T-helper 2 cell (primary cell): ENCODE results near the gene GPR68.
A peak's percentile ranks its signal among the peaks of the same experiment; 100 is the strongest.
"Not testable (repeated sequence)": the region's sequence is repeated elsewhere in the genome, so short reads cannot be mapped to it uniquely, and the experiment has no call there.

Experiments
- DNase-seq, 5 experiments: peaks; one replicate each; pipeline versions ENCODE4 v3.0.0 to v3.0.0-alpha.2; 2012 to 2022

Gene GPR68

DNA sequence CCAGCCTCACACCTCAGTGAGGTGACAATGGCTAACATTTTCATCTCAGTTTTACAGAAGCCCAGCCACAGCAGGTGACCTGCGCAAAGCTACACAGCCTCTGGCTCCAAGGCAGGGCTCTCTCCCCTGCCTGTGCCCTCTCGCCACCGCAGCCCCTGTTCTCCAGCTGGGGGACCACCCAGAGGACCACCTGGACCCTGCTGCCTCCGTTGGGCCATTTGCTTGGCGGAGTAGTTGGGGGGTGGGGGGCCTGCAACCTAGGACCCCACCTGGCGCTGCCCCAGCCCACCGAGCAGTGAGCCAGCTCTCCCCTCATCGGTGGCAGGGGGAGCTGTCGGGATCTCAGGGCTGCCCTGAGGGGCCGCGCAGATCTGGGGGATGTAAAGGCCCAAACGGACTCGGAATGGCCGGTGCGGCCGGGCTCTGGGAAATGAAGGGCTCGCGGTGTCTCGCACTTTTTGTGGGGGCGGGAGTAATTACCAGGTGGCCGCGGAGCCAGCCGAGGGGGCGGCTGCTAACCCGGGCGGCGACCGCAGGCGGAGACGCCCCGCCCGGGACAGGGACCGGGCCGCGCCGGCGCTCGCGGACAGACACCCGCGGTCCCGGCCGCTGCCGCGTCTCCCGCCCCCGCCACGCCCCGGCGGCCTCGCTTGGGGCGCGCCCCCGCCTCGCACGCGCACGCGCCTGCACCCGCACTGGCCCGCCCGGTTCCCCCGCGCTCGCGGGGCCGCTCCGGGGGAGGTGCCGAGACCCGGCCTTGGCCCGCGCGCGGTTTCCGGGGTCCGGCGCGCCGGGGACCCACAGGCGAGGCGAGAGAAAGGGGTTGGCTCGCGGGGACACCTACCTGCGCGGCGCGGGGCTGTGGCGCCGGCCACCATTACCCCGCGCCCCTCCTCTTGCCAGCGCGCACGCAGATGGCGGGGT is 8.6 kb upstream of the GPR68 start:
- DNase-seq = peak in 3 of 5 experiments; percentile 35 to 67 (median 56)

DNA sequence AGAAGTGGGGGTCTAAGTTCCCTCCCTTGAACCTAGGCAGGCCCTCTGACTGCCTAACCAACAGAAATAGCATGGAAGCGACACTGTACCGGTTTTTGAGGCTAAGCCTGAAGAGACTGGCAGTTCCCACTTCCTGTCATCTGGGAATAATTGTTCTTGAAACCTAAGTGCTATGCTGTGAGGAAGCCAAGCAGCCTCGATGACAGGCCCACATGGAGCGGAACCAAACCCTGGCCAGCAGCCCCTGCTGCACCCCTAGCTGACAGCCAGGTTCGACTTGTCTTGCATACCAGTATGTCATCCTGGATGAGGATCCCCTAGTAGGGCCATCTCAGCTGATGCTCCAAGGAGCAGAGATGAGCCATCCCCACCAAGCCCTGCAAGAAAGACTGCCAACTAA is 6.4 kb upstream of the GPR68 start:
- no peak for DNase-seq

DNA sequence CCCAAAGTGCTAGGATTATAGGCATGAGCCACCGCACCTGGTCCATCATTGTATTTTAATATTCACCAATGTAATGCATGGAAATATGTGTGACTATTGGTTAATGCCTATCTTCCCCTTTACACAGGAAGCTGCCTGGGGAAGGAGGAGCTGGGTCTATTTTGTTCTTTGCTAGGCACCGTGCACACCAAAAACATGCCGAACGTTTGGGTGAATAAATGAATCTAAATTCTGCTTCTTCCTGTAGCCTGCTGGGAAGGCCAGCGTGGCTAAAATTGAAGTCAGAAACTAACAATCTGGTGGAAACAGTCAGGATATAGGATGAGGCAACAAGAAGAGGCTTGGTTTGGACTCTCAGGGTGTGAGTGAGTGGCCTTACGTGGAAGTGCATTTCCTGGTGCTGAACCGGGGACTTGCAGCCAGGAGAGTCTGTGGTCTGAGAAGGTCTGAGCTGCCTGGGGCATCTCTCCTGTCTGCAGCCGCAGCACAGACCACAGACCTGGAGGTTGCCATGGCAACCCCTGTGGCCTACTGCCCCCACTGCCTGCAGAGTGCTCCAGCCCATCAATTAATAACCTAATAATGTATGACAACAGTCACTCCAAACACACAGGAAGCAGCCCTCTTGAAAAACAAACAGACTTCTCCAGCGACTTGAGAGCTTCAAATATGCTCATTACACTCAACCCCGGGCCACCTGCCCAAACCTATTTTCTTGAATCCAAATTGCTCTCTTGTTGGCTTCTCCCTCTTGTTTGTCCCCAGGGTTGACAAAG is 5.5 kb upstream of the GPR68 start:
- peak in 2 of 5 experiments; percentile 47 to 81 for DNase-seq

DNA sequence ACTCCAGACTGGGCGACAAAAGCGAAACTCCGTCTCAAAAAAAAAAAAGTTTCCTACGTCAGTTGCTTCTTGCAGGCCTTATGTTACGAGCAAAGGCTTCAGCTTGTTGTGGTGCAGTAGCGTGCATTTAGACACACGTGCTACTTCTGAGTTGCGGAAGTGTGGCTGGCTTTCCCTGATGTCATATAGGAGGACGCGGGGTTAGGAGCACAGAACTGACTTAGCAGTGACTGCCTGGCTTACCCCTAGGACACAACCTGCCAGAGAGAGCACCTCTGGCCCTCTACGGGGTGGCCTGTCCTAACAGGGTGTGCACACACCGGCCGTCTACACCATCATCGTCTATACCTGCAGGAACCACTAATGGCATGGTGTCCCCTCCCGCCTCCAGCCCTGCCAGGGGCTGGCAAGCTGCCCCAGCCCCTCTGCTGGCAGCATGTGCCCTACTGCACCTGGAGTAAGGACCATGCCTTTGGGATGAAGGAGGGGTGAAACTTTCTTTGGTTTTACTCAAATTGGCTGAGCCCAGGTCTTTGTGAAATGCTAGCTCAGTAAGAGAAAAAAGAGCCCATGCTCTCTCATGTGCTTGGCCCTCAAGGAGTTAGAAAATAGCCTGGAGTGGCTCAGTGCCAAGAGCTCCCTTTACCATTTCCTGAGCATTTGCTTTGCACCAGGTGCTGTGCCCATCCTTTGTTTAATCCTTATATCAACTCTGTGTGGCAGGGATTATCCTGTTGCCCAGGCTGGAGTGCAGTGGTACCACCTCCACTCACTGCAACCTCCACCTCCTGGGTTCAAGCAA is 1.7 kb upstream of the GPR68 start:
- peak; percentile 43 to 100 (median 79) for DNase-seq

- not testable (repeated sequence) for DNase-seq
These were observed 1.1 kb upstream of the GPR68 start for GRCh38 chr14:91245616-91246015.

GRCh38 chr14:91245029-91245428 is 525 bp upstream of the GPR68 start:
- DNase-seq = peak in 4 of 5 experiments; percentile 48 to 97 (median 76)

DNA sequence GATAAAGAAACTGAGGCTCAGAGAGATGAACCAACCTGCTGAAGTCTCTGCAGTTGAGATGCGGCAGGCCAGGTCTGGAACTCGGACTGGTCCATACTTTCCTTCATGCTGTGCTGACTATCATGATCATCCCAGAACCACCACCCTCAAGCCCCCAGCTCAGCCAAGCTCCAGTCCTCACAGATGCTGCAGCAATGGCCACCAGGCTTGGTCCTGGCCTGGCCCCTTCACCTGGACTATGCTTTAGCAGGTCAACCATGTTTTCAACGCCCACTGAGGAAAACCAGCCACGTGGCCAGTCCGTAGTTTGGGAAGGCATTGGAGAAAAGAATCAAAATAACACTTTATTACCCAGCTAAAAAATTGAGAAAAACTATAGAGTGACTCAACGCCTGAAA is 1.4 kb downstream of the GPR68 start:
- peak in 1 of 5 experiments; percentile 41 for DNase-seq

DNA sequence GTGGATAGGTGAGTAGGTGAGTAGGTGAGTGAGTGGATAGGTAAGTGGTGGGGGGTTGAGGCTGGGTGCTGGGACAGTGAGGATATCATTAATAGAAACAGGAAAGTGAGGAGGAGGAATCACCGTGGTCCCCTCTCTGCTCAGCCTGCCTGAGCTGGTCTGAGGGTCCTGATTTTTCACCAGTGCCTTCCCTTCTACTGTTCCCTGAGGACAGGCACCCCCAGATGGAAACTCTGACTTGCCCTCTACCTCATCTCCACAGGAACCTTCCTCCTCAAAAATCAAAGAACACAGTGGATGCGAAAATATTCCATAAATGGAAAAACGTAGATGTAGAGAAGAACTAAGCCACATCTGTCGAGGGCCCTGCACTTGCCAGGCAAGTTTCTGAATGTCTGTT is 1.9 kb downstream of the GPR68 start:
- no peak for DNase-seq

- DNase-seq = peak in 2 of 5 experiments; percentile 48 to 78
These were observed 2.6 kb downstream of the GPR68 start for GRCh38 chr14:91241863-91242262.

DNA sequence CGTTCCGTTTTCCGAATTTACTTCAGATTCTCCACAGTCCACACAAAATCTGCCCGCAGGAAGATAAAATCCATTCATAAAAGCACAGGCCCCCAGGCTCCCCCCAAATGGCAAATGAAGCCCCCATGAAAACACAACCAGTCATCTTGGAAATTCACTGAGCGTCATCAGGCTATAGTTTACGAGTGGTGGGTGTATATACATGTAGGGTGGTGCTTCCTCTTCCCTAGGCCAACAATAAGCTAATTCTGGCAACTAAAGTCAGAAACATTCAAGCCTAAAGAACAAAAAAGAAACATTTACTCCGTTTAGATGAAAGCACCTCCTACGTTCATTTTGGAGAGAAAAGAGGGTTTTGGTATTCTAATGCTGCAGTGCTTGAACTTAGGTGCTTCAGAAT is 5.8 kb downstream of the GPR68 start:
- no peak for DNase-seq

- DNase-seq = no peak
These were observed 6.4 kb downstream of the GPR68 start for GRCh38 chr14:91238085-91238484.

DNA sequence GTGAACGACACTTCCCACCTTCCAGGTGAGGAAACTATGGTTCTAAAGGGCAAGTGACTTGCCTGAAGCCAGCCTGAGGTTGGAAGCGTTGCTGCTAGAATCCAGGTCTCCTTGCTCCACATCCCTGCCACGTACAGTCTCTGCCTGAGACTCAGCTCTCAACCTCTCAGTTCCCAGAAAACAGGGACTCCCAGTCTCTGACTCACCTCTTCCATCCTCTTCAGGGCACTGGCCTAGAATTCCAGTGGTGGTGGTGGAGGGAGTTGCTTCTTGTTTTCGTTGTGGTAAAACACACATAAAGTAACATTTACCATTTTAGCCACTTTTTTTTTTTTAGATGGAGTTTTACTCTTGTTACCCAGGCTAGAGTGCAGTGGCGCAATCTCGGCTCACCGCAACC is 7.3 kb downstream of the GPR68 start:
- DNase-seq = no peak

DNA sequence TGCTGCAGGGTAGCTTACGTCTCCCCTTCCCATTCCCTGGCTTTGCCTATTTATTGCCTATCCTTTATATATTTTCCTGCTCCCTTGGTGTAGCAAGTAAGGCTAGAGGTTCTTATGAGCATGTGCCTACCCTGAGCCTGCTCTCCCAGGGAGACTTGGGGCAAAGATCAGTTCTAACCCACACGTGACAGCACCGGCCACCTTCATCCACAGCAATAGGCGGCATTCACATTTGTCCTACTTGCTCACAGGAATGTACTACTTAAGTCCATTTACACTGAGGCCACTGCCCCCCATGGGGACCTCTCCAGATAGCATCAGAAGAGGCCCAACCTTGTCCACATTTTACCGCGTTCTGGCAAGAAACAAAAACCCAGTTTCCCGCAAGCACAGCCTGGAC is 8.7 kb downstream of the GPR68 start:
- DNase-seq = no peak

DNA sequence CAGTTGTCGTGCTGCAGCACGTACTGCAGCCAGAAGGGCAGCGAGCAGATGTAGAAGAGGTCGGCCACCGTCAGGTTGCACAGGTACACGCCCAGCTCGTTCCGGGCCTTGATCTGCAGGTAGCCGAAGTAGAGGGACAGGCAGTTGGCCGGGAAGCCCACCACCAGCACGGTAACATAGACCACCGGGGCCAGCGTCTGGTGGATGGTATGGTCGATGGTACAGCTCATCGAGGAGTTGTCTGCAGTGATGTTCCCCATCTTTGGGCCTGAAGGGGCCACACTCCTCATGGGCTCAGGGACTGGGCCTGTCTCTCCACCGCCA is 9.8 kb downstream of the GPR68 start:
- DNase-seq = no peak

- DNase-seq = no peak
These were observed 10.3 kb downstream of the GPR68 start for GRCh38 chr14:91233936-91234790.

DNA sequence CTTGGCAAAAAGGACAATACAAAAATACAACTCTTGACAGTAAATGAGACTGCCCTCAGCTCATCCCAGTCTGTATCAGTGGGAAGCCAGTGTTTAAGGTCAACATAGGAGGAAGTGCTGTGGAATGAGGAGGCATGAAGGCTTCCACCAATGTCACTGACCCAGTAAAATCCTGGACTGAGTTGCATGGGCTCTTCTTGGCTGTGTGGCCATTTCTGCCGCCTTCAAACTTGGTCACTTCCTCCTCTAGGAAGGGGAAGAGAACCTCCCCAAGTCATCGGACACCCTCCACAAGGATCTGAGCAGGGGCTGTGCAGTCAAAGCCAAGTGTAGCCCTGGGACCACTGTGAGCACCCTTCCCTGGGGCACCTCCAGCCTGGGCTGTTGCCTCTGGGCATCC is 11.9 kb downstream of the GPR68 start:
- no peak for DNase-seq

DNA sequence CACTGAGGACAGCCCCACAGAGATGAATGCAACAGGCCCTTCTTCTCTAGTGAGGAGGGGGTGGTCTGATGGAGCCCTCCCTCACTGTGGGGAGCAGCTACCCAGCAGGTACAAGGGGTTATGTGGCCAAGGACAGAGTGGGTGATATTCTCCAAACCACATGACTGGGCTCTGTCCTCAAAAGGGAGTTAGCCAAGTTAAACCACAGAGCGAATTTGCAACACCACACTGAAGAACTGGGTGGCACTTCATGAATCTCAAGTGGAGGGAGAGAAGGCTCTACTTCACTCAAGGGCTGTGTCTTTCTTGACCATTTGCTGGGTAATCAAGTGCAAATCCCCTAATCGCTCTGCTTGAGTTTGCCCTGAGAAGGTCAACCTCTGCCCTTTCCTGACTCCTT is 12.5 kb downstream of the GPR68 start:
- no peak for DNase-seq

- DNase-seq = peak in 1 of 5 experiments; percentile 69
These were observed 13.1 kb downstream of the GPR68 start for GRCh38 chr14:91231446-91231845.

DNA sequence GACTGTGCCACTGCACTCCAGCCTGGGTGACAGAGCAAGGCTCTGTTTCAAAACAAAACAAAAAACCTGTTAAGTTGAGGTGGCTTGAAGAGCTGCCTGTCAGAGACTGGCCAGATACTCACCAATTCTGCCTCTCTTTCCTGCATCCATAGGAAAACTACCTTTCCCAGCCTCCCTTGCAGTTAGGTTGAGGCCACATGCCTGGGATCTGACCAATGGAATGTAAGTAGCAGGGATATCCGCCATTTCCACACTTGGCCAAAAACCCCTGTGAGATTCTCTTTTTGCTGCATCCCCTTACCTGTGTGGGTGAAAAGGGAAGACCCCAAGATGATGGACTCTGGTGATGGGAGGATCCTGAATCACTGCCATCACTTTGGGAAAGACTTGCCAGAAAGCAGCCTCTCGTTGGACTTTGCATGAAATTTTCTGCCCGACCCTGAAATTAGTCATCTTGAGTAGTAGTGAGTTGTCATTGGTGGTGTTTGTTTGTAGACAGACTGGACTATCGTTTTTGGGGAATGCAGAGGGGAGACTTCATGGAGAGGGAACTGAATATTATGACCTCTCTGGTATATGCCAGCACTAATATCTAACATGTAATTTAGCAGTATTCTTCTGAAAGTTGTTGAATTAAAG is 14.0 kb downstream of the GPR68 start:
- peak in 1 of 5 experiments; percentile 88 for DNase-seq

DNA sequence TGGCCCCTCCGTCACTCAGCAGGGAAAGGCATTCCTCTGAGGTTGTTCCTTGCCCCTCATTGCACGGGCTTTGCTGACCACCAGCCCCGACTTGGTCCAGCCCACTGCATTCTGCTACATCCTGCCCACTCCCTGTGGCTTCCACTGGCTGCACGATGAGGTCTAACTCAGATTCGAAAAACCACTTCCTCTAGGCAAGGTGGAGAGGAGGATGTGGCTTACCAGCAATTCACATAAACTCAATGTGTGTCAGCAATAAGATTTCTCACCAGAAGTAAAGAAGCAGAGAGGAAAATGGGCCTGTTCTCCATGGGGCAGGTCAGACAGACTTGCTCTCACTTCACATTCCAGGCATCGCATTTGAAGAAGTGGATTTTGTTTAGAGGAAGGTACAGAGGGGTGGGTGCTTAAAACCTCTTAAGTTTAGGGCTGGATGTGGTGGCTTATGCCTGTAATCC is 14.7 kb downstream of the GPR68 start:
- DNase-seq = peak in 4 of 5 experiments; percentile 39 to 98 (median 67)

- DNase-seq = no peak
These were observed 15.5 kb downstream of the GPR68 start for GRCh38 chr14:91229005-91229382.
